Measurements from ENCODE around the gene ETV7.
"Not testable (repeated sequence)": the region's sequence is repeated elsewhere in the genome, so short reads cannot be mapped to it uniquely, and the experiment has no call there.

Gene ETV7

GRCh38 chr6:36423101-36423824 lies 35.8 kb upstream of the ETV7 start:
- peak; percentile 72 for DNase-seq (ENCODE audit: insufficient read length, low spot score)

GRCh38 chr6:36422714-36423100 lies 35.2 kb upstream of the ETV7 start:
- FAIRE-seq (no peak), DNase-seq (ENCODE audit: insufficient read length, low spot score) (no peak)
- TF ChIP-seq, protein P1, sequence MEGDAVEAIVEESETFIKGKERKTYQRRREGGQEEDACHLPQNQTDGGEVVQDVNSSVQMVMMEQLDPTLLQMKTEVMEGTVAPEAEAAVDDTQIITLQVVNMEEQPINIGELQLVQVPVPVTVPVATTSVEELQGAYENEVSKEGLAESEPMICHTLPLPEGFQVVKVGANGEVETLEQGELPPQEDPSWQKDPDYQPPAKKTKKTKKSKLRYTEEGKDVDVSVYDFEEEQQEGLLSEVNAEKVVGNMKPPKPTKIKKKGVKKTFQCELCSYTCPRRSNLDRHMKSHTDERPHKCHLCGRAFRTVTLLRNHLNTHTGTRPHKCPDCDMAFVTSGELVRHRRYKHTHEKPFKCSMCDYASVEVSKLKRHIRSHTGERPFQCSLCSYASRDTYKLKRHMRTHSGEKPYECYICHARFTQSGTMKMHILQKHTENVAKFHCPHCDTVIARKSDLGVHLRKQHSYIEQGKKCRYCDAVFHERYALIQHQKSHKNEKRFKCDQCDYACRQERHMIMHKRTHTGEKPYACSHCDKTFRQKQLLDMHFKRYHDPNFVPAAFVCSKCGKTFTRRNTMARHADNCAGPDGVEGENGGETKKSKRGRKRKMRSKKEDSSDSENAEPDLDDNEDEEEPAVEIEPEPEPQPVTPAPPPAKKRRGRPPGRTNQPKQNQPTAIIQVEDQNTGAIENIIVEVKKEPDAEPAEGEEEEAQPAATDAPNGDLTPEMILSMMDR (IDR thresholded peaks at IDR 0.05; ENCODE audit: insufficient read depth, missing control alignments): no peak

More at GRCh38 chr6:36423101-36423824, 35.8 kb upstream of the ETV7 start:
- TF ChIP-seq, protein P1 (IDR thresholded peaks at IDR 0.05; ENCODE audit: insufficient read depth, missing control alignments): peak; percentile 56
- no peak for FAIRE-seq

DNA sequence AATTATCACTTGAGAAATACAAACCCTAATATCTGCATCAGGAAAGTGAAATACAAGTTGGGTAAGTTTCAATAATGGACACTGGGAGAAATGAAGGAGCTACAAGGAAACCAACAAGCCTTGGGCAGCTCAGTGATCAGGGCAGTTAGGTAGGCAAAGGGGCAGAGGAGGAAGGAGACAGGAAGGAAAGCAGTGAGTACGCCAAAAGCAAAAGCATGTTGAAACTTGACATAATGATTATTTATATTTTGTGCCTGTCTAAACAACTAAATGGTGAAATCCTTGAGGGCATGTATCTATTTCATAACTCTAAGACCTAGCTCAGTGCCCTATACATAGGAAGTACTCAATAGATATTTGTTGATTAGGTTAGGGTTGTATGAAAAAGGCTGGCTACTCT lies 31.8 kb upstream of the ETV7 start:
- FAIRE-seq: no peak
- no peak for DNase-seq (ENCODE audit: insufficient read length, low spot score)
- TF ChIP-seq, protein P1 (IDR thresholded peaks at IDR 0.05; ENCODE audit: insufficient read depth, missing control alignments): no peak

GRCh38 chr6:36418558-36418957 lies 31.1 kb upstream of the ETV7 start:
- FAIRE-seq (no peak), DNase-seq (ENCODE audit: insufficient read length, low spot score) (no peak)
- TF ChIP-seq, protein P1 (IDR thresholded peaks at IDR 0.05; ENCODE audit: insufficient read depth, missing control alignments): no peak

DNA sequence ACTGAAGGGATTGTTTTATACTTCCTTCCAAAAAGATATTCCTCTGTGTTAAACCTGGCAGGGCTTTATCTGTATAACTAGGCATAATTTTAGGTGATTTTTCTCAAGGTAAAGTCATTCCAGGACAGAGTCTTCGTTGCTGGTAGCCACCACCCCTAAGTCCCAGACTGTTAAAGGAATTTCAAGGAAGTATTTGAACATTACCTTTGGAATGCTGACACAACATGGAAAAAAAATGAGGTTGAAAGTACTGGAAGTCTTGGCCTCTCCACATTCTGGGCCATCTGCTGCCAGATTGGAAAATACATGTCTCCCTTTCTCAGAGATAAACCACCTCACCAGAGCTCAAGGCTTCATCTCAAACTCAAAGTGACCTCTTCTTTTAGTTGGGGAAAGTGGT lies 27.0 kb upstream of the ETV7 start:
- DNase-seq (ENCODE audit: insufficient read length, low spot score): no peak
- TF ChIP-seq, protein P1 (IDR thresholded peaks at IDR 0.05; ENCODE audit: insufficient read depth, missing control alignments): no peak
- no peak for FAIRE-seq

GRCh38 chr6:36413489-36414480 lies 26.3 kb upstream of the ETV7 start:
- TF ChIP-seq, protein P1 (IDR thresholded peaks at IDR 0.05; ENCODE audit: insufficient read depth, missing control alignments): no peak
- no peak for DNase-seq (ENCODE audit: insufficient read length, low spot score)

GRCh38 chr6:36409718-36410117 lies 22.2 kb upstream of the ETV7 start:
- DNase-seq (ENCODE audit: insufficient read length, low spot score); FAIRE-seq: not testable (repeated sequence)

More at GRCh38 chr6:36413489-36414480, 26.3 kb upstream of the ETV7 start:
- FAIRE-seq: no peak
